Body of pancreas (tissue), 4 donors: Measurements from ENCODE around the gene AGAP3. TPM values are rescaled to one million over a fixed set of nuclear protein-coding genes. Genes with fewer than 3 reads are reported as not detected.

Source experiments
- ATAC-seq: fragments of 150-250 bp; one replicate; pipeline ENCODE4 v1.9.1; 2016
- DNase-seq, 4 donors: peaks; one replicate each; pipeline ENCODE4 v3.0.0-alpha.2; 2019
- H3K27ac ChIP-seq, 4 donors: fragments of 200-600 bp; sonication (generic); 1 replicate in 3 of 4; 2 replicates in 1 of 4; pipeline versions ENCODE4 v1.5.1 to v1.6.1; 2016 to 2019; ENCODE audit warnings: mild to moderate bottlenecking in 1 of 4, mixed read lengths in 1 of 4, moderate library complexity in 1 of 4
- H3K27me3 ChIP-seq, 2 donors: fragments of 200-600 bp; sonication (generic); one replicate each; pipeline ENCODE4 v1.6.0; 2016; ENCODE audit warnings: mild to moderate bottlenecking in 1 of 2
- H3K36me3 ChIP-seq, 2 donors: fragments of 200-600 bp; sonication (generic); replicated peaks in 1 of 2; 2 replicates each; pipeline ENCODE4 v1.5.1; 2016; ENCODE audit warnings: low read depth in 2 of 2; ENCODE audit not compliant: insufficient read depth in 1 of 2
- H3K4me1 ChIP-seq: fragments of 200-600 bp; sonication (generic); one replicate; pipeline ENCODE4 v1.6.0; 2016
- H3K4me3 ChIP-seq, 2 donors: fragments of 200-600 bp; sonication (generic); 1 replicate in 1 of 2; 2 replicates in 1 of 2; pipeline ENCODE4 v1.5.1; 2016 to 2019
- H3K9me3 ChIP-seq, 3 donors: fragments of 200-600 bp; sonication (generic); 1 replicate in 2 of 3; 2 replicates in 1 of 3; pipeline ENCODE4 v1.5.1; 2016
- POLR2A ChIP-seq, 3 donors: fragments of 450-650 bp; IDR thresholded peaks; one replicate each; pipeline ENCODE4 v1.6.1; 2016; ENCODE audit warnings: antibody characterized with exemption in 3 of 3, mild to moderate bottlenecking in 2 of 3
- WGBS, 2 donors: methylation state at CpG; one replicate each; pipeline ENCODE4 v1.1.5; 2017; 5-methylcytosine and 5-hydroxymethylcytosine counted together
- intact Hi-C: fragments of 100-400 bp; cut with DNase I; formaldehyde crosslinking; loops from one replicate; pipeline ENCODE4 v1.15.1; 2023
- total RNA-seq, 2 donors: library from RNA; depleted of rRNA; stranded (reverse); fragments of >200 nt; gene quantifications; one replicate each; pipeline ENCODE4 v1.1.0, GENCODE V29; 2016
- TF ChIP-seq, protein P1 (sequence below), 7 experiments: fragments of 450-650 bp in 4 of 7; fragments of 200-600 bp in 3 of 7; sonication (generic) in 3 of 7; IDR thresholded peaks; one replicate each; pipeline ENCODE4 v1.5.1; 2016 to 2019; ENCODE audit warnings: antibody characterized with exemption in 7 of 7

AGAP3 gene
- total RNA-seq, 2 donors from 2014 or later: 45.4 to 104 TPM

DNA sequence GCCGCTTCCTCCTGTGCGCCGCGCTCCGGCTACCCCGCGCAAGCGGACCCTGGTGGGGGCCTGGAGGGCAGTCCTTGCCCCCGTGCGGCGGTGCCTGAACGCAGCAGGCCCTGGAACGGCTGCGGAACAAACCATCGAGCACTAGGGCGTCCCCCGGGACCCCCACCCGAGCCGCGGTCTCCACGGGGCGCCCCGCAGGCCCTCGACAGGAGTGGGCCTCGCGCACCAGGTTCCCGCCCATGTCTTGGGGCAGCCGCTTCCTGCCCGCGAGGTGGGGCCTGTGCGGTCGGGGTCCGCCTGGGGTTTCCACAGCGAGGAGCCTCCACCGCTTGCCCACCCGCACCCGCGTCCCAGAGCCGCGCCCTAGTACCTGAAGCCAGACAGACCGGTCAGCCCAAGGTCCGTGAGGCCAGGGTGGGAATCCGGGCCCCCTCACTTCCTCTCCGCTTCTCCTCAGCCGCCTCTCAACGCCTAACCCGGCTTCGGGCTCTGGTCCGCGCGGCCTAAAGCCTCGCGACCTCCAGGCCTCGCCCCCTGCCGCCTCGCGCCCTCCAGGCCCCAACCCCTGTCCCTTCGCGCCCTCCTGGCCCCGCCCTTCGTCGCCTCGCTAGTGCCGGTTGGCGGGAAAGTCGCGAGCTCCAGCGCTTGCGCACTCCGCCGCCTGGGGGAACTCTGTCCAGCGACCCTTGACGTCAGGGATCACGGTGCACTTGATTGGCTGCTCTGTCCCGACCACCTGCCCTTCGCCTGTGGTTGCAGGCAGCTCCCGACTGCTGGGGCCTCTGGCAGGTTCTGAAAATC is 88.2 kb downstream of the AGAP3 start:
- TF ChIP-seq, protein P1, sequence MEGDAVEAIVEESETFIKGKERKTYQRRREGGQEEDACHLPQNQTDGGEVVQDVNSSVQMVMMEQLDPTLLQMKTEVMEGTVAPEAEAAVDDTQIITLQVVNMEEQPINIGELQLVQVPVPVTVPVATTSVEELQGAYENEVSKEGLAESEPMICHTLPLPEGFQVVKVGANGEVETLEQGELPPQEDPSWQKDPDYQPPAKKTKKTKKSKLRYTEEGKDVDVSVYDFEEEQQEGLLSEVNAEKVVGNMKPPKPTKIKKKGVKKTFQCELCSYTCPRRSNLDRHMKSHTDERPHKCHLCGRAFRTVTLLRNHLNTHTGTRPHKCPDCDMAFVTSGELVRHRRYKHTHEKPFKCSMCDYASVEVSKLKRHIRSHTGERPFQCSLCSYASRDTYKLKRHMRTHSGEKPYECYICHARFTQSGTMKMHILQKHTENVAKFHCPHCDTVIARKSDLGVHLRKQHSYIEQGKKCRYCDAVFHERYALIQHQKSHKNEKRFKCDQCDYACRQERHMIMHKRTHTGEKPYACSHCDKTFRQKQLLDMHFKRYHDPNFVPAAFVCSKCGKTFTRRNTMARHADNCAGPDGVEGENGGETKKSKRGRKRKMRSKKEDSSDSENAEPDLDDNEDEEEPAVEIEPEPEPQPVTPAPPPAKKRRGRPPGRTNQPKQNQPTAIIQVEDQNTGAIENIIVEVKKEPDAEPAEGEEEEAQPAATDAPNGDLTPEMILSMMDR (IDR thresholded peaks at IDR 0.05): no peak
- WGBS, 2 donors: 45 to 62% methylated on average over 34 to 74 of the region's 77 CpGs
- Histone ChIP-seq H3K4me3 (no peak overlapping the region), H3K4me1 (no peaks in the 10 kb centered on the region), H3K27me3 (peaks cover 0 to 11% of the 10 kb centered on the region in 2 donors), H3K36me3 (no peaks in the 10 kb centered on the region), H3K27ac (no peak overlapping the region), H3K9me3 (no peaks in the 10 kb centered on the region)
- DNase-seq (peak in 2 of 4 donors; percentile 36 to 42), ATAC-seq (no peak)
- intact Hi-C loops: no loop called here

DNA sequence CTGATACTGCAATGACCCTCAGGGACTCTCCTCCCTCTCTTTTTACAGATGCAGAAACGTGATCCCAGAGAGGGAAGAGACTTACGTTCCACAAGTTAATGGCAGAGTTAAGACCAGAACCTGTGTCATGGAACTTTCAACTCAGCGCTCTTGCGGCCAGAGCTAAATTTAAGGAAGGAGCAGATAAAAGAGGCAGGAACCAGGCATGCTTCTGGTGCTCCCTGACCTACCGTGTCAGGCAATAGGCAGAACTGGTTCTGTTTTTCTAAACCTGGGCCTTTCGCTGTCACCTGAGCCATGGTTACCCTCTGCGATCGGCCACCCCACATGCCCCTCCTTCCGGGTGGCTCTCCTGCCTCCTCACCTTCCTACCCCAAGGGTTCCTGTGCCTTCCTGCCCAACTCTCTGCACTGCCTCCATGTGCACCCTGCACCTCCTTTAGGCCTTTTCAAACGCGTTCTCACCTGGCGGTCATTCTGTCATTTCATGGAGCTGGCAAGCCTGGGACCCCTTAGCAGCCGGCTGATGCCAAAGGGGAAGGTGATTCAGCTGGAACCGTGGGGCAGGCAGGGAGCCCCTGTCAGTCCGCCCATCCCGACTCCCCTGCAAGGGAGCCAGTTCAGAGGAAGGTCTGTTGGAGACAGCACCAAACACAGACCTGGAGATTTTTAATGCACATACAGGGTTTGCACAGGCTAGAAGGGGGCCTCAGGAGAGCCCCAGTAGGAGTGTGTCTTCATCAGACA is 88.9 kb downstream of the AGAP3 start:
- ATAC-seq (no peak), DNase-seq (no peak)
- 76 to 77% methylated on average over 16 of the region's 16 CpGs for WGBS, 2 donors
- no peaks in the 10 kb centered on the region for H3K4me1 ChIP-seq
- TF ChIP-seq, protein P1 (IDR thresholded peaks at IDR 0.05): no peak
- TF ChIP-seq POLR2A (IDR thresholded peaks at IDR 0.05): no peak
- peaks cover 0 to 11% of the 10 kb centered on the region in 2 donors for H3K27me3 ChIP-seq
- no peak overlapping the region for H3K27ac ChIP-seq
- intact Hi-C loops: no loop called here
- no peak overlapping the region for H3K4me3 ChIP-seq
- no peaks in the 10 kb centered on the region for H3K9me3 ChIP-seq
- H3K36me3 ChIP-seq: no peaks in the 10 kb centered on the region

DNA sequence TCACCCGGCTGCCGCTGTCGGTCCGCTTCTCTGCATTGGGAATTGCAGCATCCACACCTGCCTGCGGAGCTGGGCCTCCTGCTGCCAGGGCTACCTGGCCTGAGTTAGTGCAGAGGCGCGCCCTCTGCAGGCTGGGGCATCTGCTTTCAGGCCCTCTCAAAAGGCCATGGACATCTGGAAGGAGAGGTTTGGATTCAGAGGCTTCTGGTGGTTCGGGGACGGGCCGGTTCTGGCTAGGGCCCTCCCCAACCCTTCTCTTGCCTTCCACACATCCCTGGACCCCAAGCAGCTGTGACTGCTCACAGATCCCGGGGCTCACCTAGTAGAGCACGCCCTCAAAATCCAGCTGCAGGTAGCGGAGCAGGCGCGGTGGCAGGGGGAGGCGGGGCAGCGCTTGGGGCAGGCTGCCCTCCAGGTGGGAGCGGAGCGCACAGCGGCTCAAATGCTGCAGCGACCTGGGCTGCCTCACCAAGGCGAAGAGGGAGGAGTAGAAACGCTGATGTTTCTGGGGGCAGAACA is 89.6 kb downstream of the AGAP3 start:
- H3K4me3 ChIP-seq: no peak overlapping the region
- no peak overlapping the region for H3K27ac ChIP-seq
- no peaks in the 10 kb centered on the region for H3K4me1 ChIP-seq
- H3K36me3 ChIP-seq: no peaks in the 10 kb centered on the region
- no peaks in the 10 kb centered on the region for H3K9me3 ChIP-seq
- DNase-seq (no peak), ATAC-seq (no peak)
- WGBS, 2 donors: 58 to 62% methylated on average over 23 of the region's 23 CpGs
- peaks cover 0 to 11% of the 10 kb centered on the region in 2 donors for H3K27me3 ChIP-seq
- TF ChIP-seq, protein P1 (IDR thresholded peaks at IDR 0.05): no peak
- no peak for TF ChIP-seq POLR2A (IDR thresholded peaks at IDR 0.05)
- intact Hi-C loops: no loop called here

DNA sequence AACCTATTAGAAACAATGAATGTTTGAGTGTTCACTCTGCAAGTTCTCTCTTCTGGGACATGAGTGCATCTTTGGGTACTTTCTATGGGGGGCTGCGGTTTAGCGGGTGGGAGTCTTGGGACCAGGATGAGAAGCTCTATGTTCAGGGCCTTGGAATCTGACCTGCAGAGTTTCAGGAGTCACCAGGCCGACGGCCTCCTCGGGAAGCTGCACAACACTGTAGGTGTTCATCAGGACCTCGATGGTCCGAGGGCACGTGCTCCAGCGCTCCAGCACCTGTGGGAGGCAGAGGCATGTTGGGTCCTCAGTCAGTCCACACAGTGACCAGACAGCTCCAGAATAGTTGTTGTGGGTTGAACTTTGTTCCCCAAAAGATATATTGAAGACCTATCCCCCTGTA is 90.1 kb downstream of the AGAP3 start:
- DNase-seq: no peak
- peaks cover 0 to 11% of the 10 kb centered on the region in 2 donors for H3K27me3 ChIP-seq
- intact Hi-C loops: no loop called here

More for the DNA sequence above, 90.1 kb downstream of the AGAP3 start:
- Histone ChIP-seq H3K4me1 (no peaks in the 10 kb centered on the region), H3K36me3 (no peaks in the 10 kb centered on the region), H3K4me3 (no peak overlapping the region), H3K9me3 (no peaks in the 10 kb centered on the region), H3K27ac (no peak overlapping the region)
- 71 to 85% methylated on average over 9 of the region's 9 CpGs for WGBS, 2 donors
- ATAC-seq: no peak
- TF ChIP-seq, protein P1 (IDR thresholded peaks at IDR 0.05): no peak
- no peak for TF ChIP-seq POLR2A (IDR thresholded peaks at IDR 0.05)
